GM19468 (cell line): ENCODE data around the gene ENPP5.

Experiments
- ATAC-seq: cut with Tn5 transposase; IDR thresholded peaks from one replicate; pipeline ENCODE4 v1.9.1; 2021; ENCODE audit warnings: mild to moderate bottlenecking, moderate library complexity, moderate number of reproducible peaks; ENCODE audit not compliant: unreplicated experiment; ENCODE audit errors: extremely low read depth

The ENPP5 gene

DNA sequence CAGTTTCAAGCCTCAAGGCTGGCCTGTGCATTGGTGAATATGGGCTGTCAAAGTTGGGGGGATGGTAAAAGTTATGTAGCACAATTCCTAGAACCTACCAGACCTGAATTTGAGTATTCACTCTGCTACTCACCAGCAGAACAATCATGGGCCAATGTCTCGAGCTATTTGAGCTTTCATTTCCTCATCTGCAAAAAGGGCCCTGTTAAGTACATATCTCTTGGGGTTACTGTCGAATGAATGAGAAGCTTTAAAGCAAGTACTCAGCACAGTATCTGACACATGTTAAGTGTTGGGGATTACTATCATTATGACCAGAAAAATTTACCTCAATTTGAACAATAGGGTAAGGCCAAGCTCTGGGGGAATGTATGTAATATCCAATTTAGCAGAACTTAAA lies 54.5 kb downstream of the ENPP5 start:
- no peak for ATAC-seq

DNA sequence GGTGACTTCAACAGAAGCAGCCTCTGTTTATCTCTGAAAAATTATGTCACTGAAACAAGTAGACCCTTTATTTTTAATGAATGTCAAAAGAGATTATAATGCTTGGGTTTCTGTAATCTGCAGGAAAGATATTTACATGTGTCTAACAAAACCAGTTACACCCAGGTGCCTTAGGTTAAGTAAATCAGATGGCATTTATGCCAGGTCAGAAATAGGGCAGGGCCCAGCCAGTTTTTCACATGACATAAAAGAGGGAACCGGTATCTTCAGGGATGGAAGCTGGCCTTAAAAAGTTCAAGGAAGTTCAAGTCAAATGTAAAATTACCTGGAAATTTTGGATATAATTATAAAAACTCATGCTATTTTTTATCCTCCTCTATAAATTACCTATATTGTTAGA lies 55.1 kb downstream of the ENPP5 start:
- ATAC-seq = no peak

DNA sequence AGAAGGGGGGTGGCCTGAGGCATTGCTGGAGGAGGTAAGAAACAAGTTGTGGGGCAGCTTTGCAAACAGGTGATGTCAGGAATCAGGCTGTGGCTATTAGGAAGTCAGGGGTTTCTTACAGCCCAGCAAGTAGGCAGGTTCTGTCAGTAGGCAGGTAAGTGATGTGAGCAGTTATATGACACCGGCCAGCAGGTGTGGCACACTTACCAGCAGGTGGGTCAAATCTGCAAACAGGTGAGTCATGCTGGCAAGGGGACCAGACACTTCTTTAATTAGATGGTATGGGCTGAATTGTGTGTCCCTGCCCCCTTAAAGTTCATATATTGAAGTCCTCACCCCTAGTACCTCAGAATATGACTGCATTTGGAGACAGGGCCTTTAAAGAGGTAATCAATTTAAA lies 57.4 kb downstream of the ENPP5 start:
- no peak for ATAC-seq
